Activated naive CD4-positive, alpha-beta T cell (primary cell): ENCODE data around the gene ADAP1.
"Not testable (repeated sequence)": the region's sequence is repeated elsewhere in the genome, so short reads cannot be mapped to it uniquely, and the experiment has no call there.

Experiments
- DNase-seq, 4 experiments: peaks; one replicate each; lab custom pipeline; 2025; lab: John Stamatoyannopoulos, UW

ADAP1 gene

DNA sequence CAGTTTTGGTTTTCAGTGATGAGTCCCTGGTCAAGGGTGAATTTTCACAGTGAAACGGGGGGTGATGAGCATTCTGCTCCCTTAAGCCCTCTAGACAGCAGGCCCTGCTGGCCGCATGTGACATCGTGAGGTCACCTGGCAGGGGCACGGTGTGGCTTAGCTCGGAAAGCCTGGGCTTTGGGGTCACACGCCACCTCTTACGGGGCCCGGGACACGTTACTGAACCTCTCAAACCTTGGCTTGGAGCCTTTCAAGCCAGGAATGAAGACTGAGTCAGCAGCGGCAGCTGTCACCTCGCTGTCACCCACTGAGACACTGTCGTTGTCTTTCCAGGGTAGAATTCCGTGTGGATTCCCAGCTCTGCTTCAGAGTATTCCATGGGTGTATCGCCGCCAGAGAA is 74.0 kb downstream of the ADAP1 start:
- DNase-seq, result no peak

DNA sequence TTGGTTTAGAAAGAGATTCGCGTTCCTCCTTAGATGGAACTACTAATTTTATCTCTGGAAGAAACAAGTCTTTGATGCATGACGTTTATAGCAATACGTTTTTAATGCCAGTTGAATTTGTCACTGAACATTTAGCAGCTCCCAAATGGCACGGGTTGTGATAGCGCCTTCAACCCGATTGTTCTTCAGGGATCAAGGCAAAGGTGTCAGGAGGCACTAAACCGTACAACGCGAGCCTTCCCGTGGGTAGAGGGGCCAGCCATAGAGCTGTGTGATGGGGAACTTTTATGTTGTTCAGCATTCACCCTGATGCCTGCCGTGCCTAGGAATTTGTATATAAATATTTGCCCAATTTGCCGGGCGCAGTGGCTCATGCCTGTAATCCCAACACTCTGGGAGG is 74.8 kb downstream of the ADAP1 start:
- DNase-seq, result no peak

DNA sequence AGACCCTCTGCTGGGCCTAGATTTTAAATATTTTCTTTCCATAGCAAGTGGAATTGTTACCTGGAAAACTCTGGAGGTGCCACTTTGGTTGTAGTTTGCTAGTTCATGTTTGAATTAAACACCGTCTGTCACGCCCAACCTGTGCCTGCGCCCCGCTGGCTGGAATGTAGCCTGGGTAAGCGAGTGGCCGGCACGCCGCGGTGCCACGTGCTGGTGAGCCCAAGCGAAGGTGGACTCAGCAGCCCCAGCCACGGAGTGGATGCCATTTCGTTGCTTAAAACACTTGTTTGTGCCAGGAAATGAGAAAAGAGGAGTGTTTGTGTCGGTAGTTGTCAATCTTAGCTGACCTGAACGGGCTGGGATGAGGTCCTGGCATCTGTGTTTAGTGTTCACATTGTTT is 75.4 kb downstream of the ADAP1 start:
- DNase-seq, result no peak

DNA sequence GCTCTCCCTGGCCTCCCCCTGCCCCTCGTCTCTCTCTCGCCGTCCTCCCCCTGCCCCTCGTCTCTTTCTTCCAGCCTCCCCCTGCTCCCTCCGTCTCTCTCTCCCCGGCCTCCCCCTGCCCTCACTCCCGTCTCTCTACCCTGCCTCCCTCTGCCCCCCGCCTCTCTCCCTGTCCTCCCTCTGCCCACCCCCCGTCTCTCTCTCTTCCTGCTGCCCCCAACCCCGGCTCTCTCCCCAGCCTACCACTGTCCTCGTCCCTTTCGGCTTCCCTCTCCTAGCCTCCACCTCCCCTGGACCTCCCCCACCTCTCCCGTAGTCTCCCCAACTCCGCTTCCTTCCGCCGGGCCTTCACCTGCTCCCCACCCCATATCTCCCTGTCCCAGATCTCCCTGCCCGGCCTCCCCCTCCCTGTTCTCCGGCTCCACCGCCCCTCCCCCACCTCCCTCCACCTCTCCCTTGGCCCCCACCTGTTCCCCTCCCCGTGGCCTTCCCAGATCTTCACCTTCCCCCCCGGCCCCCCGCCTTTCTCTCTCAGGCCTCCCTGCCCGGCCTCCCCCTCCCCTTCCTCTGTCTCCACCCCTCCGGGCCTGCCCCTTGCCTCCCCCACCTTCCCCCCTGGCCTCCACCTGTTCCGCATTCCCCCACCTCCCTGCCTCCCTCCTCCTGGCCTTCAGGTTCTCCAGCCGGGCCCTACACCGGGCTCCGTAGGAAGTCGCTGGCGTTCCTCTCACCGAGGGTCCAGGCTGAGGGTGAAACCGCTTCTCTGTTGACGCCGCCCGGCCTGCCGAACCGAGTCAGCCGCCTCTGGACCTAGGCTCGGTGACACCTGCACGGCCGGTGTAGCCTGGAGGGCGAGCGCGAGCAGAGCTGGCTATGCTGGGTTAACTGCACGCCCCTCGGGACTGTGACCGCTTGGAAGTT is 76.9 kb downstream of the ADAP1 start:
- no peak for DNase-seq

DNA sequence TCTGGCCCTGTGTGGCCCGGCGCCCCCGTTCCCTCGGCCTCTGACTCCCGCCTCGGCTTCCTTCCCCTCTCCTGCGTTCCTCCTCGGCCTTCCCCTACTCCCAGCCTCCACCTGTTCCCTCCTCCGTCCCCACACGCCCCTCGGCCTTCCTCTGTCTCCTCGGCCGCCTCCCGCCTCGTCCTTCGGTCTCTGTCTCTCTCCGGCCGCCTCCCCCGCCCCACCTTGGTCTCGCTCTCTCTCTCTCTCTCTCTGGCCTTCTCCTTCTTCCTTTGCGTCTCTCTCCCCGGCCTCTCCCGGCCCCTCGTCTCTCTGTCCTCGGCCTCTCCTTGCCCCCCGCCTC is 77.5 kb downstream of the ADAP1 start:
- no peak for DNase-seq

DNA sequence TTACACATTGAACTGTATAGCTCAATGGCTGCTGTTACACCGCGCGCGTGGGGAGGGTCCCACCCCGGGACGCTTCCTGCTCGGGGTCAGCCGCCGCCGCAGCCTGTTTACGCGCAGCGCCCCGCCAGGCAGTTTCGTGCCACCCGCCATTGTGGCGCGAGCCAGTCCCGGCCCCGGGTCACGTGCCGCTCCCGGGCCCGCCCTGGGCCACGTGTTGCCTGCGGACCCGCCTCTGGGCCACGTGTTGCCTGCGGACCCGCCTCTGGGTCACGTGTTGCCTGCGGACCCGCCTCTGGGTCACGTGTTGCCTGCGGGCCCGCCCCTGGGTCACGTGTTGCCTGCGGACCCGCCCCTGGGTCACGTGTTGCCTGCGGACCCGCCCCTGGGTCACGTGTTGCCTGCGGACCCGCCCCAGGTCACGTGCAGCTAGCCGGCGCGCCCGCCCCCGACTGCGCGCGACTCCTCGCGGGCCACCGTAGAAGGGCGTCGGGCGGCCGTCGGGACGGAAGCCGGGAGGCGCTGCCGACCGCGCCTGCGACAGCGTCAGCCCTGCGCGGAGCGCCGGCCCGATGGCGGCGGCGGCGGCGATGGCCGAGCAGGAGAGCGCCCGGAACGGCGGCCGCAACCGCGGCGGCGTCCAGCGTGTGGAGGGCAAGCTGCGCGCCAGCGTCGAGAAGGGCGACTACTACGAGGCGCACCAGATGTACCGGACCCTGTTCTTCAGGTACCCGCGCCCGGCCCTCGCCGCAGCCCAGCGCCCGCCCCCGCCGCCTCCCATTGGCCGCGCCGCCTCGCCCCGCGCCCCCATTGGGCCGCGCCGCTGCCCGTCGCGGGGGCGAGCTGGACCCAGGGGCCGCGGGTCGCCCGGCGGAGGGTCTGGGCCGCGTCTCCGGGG is 78.2 kb downstream of the ADAP1 start, which contains the start of gene GET4:
GET4 (plus strand) TSS at position 478 of the 895 bp plus-strand sequence; CDS start at position 570, 92 bp downstream.
- peak; percentile 95 to 99 (median 97) for DNase-seq

DNA sequence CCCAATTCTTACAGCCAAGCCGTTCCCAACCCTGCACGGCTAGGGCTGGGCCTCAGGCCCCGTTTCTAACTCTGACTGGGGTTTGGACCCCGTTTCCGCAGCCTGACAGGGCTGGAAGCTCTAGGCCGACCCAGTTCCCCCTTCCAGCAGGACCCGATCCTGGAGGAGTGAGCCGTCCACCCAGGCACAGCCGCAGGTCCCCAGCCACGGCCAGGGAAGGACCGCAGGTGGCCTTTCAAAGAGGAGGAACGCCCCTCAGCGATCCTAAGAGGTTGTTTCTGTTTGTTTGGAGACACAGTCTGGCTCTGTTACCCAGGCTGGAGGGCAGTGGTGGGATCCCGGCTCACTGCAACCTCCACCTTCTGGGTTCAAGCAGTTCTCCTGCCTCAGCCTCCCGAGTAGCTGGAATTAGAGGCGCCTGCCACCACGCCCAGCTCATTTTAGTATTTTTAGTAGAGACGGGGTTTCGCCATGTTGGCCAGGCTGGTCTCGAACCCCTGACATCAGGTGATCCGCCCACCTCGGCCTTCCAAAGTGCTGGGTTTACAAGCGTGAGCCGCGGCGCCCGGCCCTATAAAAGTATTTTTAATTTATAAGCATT is 78.9 kb downstream of the ADAP1 start:
- DNase-seq, result no peak

DNA sequence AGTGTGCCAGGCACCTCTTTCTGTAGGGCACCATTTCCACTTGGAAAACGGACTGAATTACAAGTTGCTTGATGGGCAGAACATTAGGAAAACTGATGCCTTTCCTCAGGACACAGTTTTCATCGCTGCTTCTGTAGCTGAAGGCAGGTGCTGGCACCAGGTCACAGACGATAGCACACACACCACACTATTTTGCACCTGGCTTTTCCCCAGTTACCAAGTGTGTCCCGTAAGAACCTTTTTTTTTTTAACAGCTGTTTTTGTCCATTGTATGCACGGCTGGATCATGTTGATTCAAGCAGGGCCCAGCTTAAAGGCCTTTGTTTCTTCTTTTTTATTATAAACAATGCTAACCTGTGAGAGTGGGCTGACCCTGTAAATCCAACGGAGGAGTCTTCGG is 79.4 kb downstream of the ADAP1 start:
- no peak for DNase-seq

DNA sequence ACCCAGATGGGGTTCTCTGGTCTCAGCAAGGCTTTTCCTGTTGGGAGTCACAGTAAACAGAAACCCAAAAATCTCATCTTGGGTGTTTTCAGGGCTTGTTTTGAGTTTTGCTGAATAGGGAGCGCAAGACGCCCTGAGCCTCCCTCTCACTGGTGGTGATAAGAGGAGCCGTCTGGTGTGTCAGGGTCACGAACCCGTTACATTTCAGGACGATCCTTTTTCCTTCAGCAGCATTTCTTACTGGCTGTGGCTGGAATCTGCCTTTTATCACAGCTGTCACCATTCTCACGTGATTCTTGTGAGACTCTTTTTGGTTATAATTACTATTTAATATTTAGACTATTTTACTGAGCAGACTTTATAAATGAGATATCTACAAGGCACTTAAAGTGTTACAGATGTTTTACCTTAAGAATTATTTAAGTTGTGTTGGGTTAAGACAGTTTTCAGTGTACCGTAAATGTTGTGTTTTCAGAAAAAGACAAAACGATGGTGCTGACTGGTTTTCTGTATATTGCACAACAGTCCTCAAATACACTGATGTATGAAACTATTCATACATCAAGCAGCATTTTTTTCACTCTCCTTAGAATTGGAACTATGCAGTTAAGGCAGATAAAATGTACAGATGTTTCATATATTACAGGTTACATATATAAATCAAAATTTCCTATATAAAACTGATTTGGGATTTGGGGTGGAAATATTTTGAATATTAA is 80.3 kb downstream of the ADAP1 start:
- DNase-seq, result no peak

DNA sequence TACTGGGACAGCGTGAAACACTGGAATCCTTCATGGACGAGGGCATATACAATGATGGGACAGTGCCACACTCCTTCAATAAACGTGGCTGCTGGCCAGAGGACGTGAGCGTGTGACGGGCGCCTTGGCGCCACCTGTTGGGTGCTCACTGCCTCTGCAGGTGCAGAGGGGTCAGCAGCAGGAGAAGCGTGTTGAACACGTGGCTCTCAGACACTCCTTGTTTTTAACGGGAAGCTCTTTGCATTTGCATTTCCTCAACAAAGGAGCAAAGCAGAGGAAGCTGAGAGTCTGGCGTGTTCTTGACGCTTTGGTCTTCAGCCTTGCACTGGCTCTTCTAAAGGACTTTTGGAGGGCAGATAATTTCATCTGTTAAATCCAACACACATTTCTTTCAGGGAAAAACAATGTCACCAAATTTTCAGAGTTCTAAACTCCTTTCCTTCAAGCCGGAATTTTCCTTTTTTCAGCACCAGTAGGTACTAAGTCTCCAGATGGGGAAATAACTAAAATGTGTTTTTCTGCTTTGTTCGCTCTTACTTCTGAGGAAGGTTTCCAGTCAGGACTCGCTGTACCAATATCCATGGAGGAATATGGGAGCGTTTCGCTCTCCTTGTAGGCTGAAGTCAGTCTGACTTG is 81.0 kb downstream of the ADAP1 start:
- peak in 3 of 4 experiments; percentile 25 to 52 (median 29) for DNase-seq

DNA sequence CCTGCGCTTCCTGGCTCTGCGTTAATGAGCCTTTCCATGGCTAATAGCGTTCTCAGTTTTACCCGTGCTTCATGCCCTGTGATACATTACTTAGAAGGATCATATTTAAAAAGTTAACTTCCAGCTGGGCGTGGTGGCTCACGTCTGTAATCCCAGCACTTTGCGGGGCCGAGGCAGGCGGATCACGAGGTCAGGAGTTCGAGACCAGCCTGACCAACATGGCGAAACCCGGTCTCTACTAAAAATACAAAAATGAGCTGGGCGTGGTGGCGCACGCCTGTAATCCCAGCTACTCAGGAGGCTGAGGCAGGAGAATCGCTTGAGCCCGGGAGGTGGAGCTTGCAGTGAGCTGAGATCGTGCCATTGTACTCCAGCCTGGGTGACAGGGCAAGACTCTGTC is 81.8 kb downstream of the ADAP1 start:
- not testable (repeated sequence) for DNase-seq

DNA sequence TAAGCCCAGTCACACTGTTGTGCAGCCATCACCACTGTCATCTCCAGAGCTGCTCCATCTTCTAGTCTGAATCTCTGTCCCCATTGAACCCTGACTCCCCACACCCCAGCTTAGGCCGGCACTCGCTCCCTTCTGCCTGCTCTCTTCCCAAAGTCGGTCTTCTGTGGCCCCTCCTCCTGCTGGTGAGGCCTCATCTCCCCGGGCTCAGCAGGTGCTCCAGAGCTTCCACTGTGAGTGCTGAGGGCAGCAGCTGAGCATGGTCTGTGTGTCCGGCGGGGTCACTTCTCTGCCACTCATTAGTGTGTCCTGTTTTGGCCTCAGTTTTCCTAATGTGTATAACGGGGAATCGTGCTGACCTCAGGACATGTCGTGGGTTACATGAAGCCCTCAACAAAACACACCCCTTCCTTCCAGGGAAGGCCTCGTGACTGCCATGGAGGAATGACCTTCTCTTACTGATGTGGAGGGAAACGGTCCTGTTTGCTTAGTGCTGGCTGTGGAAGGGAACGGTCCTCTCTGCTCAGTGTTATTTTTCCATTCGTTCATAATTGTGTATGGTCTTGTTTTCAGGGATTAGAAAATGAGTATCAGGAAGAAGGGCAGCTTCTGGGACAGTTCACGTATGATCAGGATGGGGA is 82.5 kb downstream of the ADAP1 start:
- DNase-seq, result no peak

DNA sequence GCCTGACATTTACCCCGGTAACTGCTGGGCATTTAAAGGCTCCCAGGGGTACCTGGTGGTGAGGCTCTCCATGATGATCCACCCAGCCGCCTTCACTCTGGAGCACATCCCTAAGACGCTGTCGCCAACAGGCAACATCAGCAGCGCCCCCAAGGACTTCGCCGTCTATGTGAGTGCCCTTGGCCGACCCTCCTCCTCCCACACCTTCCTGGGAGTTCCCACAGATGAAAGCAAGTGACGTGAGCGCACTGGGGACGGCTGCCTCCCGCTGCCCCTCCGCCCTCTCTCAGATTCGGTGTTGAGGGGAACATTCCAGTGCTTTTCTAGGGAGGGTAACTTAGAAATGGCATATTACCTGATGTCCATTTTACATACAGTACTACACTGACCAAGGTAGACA is 85.1 kb downstream of the ADAP1 start:
- DNase-seq, result no peak

DNA sequence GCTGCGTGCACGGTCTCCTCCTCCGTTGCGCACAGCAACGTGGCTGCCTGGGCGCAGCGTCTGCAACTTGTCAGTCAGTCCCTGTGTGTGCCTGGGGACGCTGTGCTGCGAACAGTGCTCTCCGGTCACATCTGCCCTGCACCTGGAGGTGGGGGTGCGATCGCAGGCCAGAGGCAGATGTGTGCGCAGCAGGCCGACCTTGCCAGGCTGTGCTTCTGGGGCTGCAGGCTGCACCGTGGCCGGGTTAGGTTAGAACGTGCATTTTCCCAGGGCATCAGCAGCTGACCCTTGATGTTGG is 86.3 kb downstream of the ADAP1 start:
- no peak for DNase-seq

DNA sequence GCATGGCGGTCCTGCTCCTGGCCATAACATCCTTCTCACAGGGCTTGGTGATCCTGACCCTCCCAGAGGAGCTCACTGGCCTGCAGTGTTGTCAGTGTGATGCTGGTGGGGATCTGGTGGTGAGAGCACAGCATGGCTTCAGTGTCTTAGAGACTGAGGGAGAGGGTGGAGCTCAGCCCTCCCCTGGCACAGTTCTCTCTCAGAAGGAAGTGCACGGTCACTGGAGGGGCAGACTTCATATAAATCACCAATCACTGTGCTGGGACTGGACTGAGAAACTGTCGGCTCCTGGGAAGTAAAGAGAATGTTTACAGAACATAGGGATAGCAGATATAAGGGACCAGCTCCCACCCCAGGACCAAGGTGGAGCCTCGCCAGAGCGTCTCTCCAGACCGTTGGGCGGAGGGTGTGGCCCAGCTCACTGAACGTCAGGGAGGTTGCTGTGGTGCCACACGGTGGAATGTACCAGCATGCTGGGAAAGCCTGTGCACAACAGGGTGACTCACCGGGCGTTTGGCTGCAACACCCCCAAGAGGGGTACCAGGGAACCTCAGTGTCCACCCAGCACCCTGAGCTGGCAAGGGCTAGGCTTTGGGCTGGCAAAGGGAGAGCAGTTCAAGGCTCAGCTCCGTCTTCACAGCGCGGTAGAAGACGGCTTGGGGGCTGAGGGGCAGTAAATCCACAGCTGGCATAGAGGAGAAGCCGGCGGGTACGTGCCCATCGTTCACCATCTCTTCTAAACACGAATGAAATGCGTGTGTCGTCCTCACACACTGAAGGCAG is 86.9 kb downstream of the ADAP1 start:
- no peak for DNase-seq

DNA sequence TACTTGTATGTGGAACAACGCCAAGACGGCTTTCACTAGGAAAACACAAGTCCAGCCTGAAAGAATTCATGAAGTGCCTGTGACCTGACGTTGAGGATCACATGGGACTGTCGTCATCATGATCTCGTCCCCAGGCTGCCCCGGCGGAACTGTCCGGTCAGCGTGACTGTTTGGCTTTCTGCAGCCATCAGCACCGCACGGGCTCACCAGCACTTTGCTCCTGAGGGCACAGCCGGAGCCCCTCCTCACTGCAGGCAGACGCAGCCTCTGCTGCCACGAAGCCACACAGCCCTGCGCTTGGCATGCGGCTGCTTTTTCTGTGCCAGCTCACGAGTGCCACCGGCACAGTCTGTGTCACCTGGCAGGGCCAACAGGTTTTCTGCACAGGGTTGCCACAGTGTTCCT is 87.5 kb downstream of the ADAP1 start:
- DNase-seq, result no peak

DNA sequence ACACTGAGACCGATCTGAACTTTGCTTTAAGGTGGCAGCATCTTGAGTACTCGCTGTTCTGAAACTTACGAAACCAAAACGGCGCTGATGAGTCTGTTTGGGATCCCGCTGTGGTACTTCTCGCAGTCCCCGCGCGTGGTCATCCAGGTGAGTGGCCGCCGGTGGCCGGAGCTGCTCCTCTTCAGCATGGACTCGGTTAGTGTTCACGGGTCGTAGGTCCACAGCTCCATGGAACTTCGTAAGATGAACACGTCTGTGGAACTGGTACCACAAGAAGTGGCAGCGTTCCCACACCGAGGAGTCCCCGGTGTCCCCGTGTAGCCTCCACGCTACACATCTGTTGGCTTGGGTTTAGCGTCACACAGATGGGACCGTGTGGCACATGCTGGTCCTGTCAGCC is 88.6 kb downstream of the ADAP1 start:
- DNase-seq, result no peak

DNA sequence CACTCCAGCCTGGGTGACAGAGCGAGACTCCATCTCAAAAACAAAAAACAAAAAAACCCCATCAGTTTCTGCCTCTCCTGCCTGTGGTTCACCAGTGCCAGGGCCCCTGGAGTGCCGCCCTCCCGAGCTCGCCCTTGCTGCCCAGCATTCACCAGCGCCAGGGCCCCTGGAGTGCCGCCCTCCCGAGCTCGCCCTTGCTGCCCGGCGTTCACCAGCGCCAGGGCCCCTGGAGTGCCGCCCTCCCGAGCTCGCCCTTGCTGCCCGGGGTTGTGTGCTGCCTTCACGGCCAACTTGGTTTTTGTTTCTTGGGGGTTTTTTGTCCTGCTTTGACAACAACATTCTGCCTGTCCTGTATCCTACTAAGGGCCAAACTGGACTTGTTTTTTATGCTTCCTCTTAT is 91.4 kb downstream of the ADAP1 start:
- no peak for DNase-seq

DNA sequence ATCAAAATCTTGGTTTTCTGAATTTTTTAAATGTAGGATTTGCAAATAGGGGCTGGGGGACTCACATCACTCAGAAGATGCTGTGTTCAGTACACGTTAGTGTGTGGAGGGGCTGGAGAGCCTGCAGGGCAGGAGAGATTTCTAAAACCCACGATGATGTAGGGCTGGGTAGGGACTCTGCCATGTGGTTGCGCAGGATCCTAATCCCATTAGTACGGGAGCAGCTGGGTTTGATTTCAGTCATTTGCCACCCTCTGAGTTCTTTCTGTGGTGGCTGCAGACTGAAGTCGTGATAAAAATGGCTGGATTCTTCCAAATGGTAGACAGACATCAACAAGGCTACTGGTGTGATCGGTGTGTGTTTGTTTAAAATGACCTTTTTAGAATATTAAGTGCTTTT is 92.3 kb downstream of the ADAP1 start:
- no peak for DNase-seq

DNA sequence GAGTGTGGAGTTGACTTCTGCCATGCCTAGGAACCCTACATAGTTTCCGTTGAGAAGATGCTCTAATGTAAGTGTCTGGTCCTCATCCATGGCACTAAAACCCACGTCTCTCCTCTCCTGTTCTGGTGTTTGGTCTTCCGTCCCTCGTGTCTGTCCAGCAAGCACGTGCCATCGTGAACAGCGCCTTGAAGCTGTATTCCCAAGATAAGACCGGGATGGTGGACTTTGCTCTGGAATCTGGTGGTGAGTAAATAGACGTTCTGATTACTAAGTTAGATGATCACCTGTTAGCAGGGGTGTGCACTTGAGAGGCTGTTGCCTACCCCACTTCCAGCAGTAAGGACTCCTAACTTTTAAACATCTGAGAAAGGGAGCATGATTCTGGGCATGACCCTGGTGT is 93.3 kb downstream of the ADAP1 start:
- no peak for DNase-seq
